ENCODE measurements around the gene ZNF683. TPM values are rescaled to one million over a fixed set of nuclear protein-coding genes. Genes with fewer than 3 reads are reported as not detected.
"Not testable (repeated sequence)": the region's sequence is repeated elsewhere in the genome, so short reads cannot be mapped to it uniquely, and the experiment has no call there.

ZNF683 gene
- total RNA-seq, 2 experiments from 2014 or later: 0.17 TPM; not detected in 1

DNA sequence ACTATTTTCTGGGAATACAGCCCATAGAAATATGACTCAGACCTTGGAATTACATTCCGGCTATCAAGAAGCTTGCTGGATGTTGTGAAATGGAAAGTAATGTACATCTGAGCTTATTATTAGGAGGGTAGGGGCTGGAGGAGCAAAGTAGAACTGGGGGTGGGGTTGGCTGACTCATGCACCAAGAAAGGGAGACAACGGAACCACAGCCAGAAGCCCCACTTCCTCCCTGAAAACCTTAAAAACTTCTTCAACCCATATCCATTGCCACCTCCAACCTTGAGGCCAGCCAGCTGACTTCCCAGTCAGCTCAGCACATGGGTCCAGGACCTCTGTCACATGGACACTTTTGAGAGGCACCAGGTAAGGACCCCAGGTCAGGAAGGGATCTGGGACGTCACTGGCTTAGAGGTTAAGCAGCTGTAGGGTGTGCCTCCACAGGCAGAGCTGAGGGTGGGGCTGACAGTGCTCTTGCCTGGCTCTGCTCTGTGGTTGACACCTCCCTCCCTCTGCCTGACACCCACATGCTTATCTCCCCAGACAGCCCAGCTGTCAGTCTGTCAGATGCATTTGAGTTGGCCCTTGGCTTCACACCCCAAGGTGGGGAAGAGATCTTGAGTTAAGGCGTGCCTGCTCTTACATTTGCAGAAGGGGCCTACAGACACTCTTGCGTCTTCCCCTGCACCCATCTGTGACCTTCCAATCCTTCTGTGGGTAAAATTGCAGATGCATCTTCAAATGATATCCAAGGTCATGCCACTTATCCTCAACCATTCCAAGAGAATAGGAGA is 5.7 kb upstream of the ZNF683 start:
- Mint-ChIP-seq H3K36me3 (ENCODE audit: low read depth) (peaks cover 15% of the 10 kb centered on the region), H3K9me3 (peaks cover 2% of the 10 kb centered on the region), H3K27ac (peak overlapping the region; percentile 88), H3K27me3 (no peaks in the 10 kb centered on the region), H3K4me3 (peak overlapping the region; percentile 30), H3K4me1 (peaks cover 80% of the 10 kb centered on the region)
- CTCF ChIA-PET: interaction anchor here (0.5 to 4.0 kb wide), 14 partner anchors 8 to 144 kb away, joined by 3 to 33 read pairs (median 4); partner anchors contain the start of genes CEP85, DHDDS and SH3BGRL3
- peak; percentile 88 for DNase-seq
- POLR2A ChIA-PET: interaction anchor here (0.7 to 1.3 kb wide), 2 partner anchors 31 to 94 kb away, joined by 4 read pairs; no protein-coding TSS in a partner anchor

DNA sequence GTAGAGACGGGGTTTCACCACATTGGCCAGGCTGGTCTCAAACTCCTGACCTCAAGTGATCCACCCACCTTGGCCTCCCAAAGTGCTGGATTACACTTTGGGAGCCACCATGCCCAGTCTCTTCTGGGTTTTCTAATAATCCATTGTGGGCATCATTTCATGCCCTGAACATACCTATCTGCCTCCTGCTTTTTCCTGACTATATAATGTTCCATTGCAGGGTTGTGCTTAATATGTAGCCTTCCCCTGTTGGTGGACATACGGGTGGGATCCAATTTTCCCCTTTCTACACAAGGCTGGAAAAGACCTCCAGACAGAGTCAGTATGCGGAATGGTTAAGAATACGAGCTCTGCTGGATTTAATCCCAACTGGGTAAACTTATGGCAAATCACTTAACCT is 3.5 kb upstream of the ZNF683 start:
- peaks cover 11% of the 10 kb centered on the region for H3K9me3 Mint-ChIP-seq
- DNase-seq: no peak
- no peaks in the 10 kb centered on the region for H3K27me3 Mint-ChIP-seq
- ChIA-PET POLR2A (interaction anchor here (0.6 kb wide), 1 partner anchor 22 kb away, joined by 8 read pairs; no protein-coding TSS in a partner anchor), CTCF (interaction anchor here (0.8 to 4.0 kb wide), 7 partner anchors 13 to 124 kb away, joined by 3 to 33 read pairs (median 4); no protein-coding TSS in a partner anchor)
- H3K36me3 Mint-ChIP-seq (ENCODE audit: low read depth): peaks cover 23% of the 10 kb centered on the region
- no peak overlapping the region for H3K4me3 Mint-ChIP-seq
- H3K4me1 Mint-ChIP-seq: peaks cover 90% of the 10 kb centered on the region
- peak overlapping the region; percentile 87 for H3K27ac Mint-ChIP-seq

DNA sequence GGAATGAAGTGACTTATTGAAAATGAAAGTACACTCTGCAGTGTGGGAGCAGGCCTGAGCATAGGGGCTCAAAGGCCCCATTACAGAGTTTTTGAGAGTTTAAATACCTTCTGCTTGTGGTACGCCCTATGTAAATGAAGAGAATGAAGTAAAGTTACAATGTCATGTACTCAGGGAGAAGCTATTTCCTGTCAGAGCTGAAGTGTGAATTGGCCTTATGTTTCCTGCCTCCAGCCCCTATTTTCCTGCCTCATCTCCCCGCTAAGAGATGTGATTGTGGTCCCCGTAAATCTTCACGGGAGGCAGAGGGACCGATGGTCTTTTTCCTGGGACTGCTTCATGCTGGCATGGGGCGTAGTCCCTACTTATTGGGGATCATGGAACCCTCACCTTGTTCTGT is 2.5 kb upstream of the ZNF683 start:
- no peak for DNase-seq
- H3K36me3 Mint-ChIP-seq (ENCODE audit: low read depth): peaks cover 30% of the 10 kb centered on the region
- peaks cover 16% of the 10 kb centered on the region for H3K9me3 Mint-ChIP-seq
- ChIA-PET CTCF (interaction anchor here (0.7 to 3.2 kb wide), 7 partner anchors 11 to 98 kb away, joined by 3 to 26 read pairs (median 4); no protein-coding TSS in a partner anchor), POLR2A (no interaction called here)
- peak overlapping the region; percentile 43 for H3K4me3 Mint-ChIP-seq
- no peaks in the 10 kb centered on the region for H3K27me3 Mint-ChIP-seq
- H3K4me1 Mint-ChIP-seq: peaks cover 94% of the 10 kb centered on the region
- H3K27ac Mint-ChIP-seq: peak overlapping the region; percentile 87

DNA sequence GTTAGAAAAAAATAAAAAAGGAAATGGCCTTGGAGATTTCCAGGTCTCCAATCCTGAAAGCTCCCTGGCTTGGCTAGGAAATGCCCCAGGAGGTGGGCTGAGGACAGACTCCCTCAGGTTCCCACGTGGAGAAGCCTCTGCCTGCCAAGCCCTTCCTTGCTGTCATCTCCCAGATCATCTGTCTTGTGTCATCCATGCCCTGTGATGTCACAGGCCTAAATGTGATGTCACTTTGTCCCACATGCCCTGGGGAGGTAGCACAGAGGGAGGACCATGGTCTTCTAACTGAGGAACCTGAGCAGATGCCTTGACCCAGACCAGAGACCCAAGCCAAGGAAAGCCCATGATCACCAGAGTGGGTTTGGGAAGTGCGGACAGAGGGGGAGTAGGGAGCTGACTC is 1.8 kb upstream of the ZNF683 start:
- H3K27ac Mint-ChIP-seq: peak overlapping the region; percentile 87
- peaks cover 91% of the 10 kb centered on the region for H3K4me1 Mint-ChIP-seq
- H3K27me3 Mint-ChIP-seq, DNase-seq, H3K4me3 Mint-ChIP-seq, POLR2A ChIA-PET: not testable (repeated sequence)
- CTCF ChIA-PET: interaction anchor here (0.7 to 3.2 kb wide), 8 partner anchors 11 to 89 kb away, joined by 3 to 26 read pairs (median 4); partner anchors contain the start of gene CD52
- H3K36me3 Mint-ChIP-seq (ENCODE audit: low read depth): peaks cover 30% of the 10 kb centered on the region
- H3K9me3 Mint-ChIP-seq: peaks cover 16% of the 10 kb centered on the region

DNA sequence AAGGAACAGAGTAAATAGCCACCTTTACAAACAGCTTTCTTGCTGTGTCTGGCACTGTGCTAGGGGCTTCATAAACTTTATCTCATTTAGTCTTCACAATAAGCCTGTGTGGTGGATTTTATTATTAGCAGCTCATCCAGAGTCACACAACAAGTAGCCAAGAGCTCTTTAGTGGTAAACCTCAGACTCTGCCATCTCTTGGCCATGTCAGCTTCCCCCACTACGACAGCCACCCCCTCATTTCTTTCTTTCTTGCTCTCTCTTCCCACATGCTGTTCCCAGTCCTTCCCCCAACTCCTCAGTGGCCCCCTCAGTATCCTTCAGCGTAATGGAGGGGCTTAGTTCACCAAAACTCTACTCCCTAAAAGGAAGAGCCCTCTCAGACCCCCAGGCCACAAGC is 1.2 kb upstream of the ZNF683 start:
- Mint-ChIP-seq H3K27ac (peak overlapping the region; percentile 87), H3K36me3 (ENCODE audit: low read depth) (peaks cover 29% of the 10 kb centered on the region), H3K4me3 (no peak overlapping the region), H3K27me3 (no peaks in the 10 kb centered on the region), H3K9me3 (peaks cover 16% of the 10 kb centered on the region), H3K4me1 (peaks cover 86% of the 10 kb centered on the region)
- POLR2A ChIA-PET: no interaction called here
- DNase-seq: no peak
- CTCF ChIA-PET: interaction anchor here (1.0 to 3.2 kb wide), 9 partner anchors 9 to 94 kb away, joined by 3 to 26 read pairs (median 3); partner anchors contain the start of genes CD52 and SH3BGRL3

DNA sequence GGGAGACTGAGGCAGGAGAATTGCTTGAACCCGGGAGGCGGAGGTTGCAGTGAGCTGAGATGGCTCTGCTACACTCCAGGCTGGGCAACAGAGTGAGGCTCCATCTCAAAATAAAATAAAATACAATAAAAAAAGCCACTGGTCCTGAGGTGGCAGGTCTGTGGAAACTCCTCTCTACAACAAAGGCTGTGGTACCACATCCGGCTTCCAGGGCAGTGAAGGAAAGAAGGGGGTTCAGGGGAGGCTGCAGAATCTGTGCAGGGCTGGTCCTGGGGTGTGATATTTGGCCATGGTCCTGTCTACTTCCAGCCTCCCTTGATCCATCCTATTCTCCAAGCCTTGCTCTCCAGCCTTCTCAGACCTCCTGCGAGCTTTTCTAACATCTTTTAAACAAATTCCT is 731 bp upstream of the ZNF683 start:
- H3K36me3 Mint-ChIP-seq (ENCODE audit: low read depth): peaks cover 26% of the 10 kb centered on the region
- H3K4me3 Mint-ChIP-seq: peak overlapping the region; percentile 31
- peaks cover 84% of the 10 kb centered on the region for H3K4me1 Mint-ChIP-seq
- peak overlapping the region; percentile 87 for H3K27ac Mint-ChIP-seq
- ChIA-PET CTCF (interaction anchor here (1.0 to 3.2 kb wide), 8 partner anchors 9 to 94 kb away, joined by 3 to 26 read pairs (median 3); partner anchors contain the start of genes CD52 and SH3BGRL3), POLR2A (no interaction called here)
- no peaks in the 10 kb centered on the region for H3K27me3 Mint-ChIP-seq
- DNase-seq: peak; percentile 72
- H3K9me3 Mint-ChIP-seq: peaks cover 16% of the 10 kb centered on the region

DNA sequence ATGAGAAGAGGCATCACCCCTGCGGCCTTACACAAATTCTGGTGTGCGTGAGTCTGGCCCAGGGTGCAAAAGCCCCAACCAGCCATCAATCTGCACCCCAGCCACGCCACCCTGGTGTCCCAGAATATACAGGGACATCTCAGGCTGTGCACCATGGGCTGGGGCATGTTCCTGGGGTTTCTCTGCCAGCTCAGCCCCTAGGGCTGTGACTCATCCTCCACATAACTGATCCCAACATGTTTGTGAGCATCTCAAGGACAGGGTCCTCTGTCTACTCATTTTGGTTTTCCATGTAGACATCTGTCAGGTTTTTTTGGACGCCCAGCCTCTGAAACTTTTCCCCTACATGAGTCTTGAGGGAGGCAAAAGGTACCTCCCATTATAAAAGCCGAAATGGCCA is 511 bp downstream of the ZNF683 start:
- no peak for DNase-seq
- Mint-ChIP-seq H3K27ac (peak overlapping the region; percentile 87), H3K36me3 (ENCODE audit: low read depth) (peaks cover 25% of the 10 kb centered on the region), H3K4me3 (no peak overlapping the region), H3K4me1 (peaks cover 72% of the 10 kb centered on the region), H3K27me3 (peaks cover 2% of the 10 kb centered on the region), H3K9me3 (peaks cover 16% of the 10 kb centered on the region)
- CTCF ChIA-PET: interaction anchor here (0.9 to 1.7 kb wide), 3 partner anchors 10 to 138 kb away, joined by 3 to 4 read pairs (median 3); partner anchors contain the start of genes CEP85 and SH3BGRL3
- POLR2A ChIA-PET: no interaction called here

DNA sequence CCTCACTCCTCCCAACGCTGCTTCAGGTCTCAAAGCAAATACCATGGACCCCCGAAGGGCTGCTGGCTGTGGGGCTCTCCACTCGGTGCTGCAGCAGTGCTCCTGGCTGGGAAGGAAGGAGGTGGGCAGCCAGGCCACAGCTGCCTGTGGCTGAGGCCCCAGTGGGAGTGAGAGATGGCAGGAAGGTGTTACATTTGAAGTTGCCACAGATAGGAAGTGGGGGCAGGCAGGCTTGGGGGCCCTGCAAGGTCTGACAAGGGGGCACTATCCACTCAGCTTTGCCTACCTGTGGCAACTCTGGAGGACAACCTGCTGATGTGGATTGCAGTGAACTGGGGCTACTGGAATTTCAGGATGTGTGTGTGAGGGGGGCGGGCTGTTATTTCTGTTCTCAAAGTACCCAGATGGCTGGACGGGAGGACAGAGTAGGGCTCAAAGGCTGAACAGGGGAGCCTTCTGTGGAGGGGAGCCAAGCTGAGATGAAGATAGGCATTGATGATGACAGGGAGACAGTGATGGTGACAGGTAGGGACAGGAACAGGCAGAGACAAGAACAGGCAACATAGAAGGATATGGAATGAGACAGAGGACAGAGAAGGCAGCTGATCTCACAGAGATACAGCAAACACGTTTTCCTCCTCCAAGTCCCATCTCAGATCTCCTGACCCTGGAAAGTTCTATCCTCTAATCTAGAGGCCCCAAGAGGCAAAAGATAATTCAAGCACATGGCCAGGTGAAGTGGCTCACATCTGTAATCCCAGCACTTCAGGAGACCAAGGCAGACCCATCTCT is 1.8 kb downstream of the ZNF683 start:
- no peak overlapping the region for H3K4me3 Mint-ChIP-seq
- POLR2A ChIA-PET: no interaction called here
- peaks cover 5% of the 10 kb centered on the region for H3K27me3 Mint-ChIP-seq
- DNase-seq: no peak
- peaks cover 17% of the 10 kb centered on the region for H3K36me3 Mint-ChIP-seq (ENCODE audit: low read depth)
- H3K9me3 Mint-ChIP-seq: peaks cover 14% of the 10 kb centered on the region
- peak overlapping the region; percentile 78 for H3K27ac Mint-ChIP-seq
- peaks cover 62% of the 10 kb centered on the region for H3K4me1 Mint-ChIP-seq
- CTCF ChIA-PET: interaction anchor here (0.8 to 1.6 kb wide), 6 partner anchors 9 to 171 kb away, joined by 3 to 11 read pairs (median 4); no protein-coding TSS in a partner anchor

DNA sequence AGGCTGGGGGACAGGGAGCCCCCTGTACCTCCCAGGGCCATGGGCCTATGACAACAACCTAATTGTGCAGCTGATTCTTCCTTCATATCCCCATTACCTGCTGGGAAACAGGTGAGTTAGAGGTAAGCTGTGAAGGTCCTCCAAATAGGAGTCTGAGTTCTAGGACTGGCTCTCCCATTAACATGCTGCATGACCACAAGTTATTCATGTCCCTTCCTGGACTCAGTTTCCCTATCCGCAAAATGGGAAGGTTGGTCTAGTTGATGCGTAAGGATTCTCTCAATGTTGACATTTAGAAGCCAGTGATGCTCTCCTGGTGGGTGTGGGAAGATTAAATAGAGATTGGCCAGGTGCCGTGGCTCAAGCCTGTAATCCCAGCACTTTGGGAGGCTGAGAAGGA is 4.1 kb downstream of the ZNF683 start:
- peaks cover 14% of the 10 kb centered on the region for H3K9me3 Mint-ChIP-seq
- peaks cover 10% of the 10 kb centered on the region for H3K27me3 Mint-ChIP-seq
- ChIA-PET CTCF (interaction anchor here (1.9 kb wide), 1 partner anchor 83 kb away, joined by 7 read pairs; no protein-coding TSS in a partner anchor), POLR2A (no interaction called here)
- H3K4me3 Mint-ChIP-seq: no peak overlapping the region
- H3K36me3 Mint-ChIP-seq (ENCODE audit: low read depth): peaks cover 17% of the 10 kb centered on the region
- no peak overlapping the region for H3K27ac Mint-ChIP-seq
- H3K4me1 Mint-ChIP-seq: peaks cover 54% of the 10 kb centered on the region
- DNase-seq: no peak

DNA sequence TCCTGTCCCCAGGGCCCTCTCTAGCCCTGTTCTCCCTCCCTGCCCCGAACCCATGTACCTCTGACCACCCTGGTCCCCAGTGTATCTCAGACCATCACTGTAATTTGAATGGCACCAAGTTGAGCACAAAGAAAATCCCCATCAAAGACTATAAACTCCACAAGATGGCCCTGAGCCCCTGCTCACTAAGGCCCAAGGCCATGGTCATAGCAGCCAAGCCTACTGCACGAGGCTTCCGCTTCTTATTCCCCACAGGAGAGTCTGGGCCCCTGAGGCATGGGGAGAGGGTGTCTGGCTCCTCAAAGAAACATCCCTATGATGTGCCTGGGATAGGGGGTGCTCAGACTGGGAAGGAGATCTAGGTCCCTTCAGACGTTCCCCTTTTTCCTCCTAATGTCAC is 4.5 kb downstream of the ZNF683 start:
- Mint-ChIP-seq H3K27me3 (peaks cover 10% of the 10 kb centered on the region), H3K9me3 (peaks cover 14% of the 10 kb centered on the region), H3K4me1 (peaks cover 53% of the 10 kb centered on the region), H3K27ac (peak overlapping the region; percentile 36), H3K36me3 (ENCODE audit: low read depth) (peaks cover 17% of the 10 kb centered on the region), H3K4me3 (no peak overlapping the region)
- DNase-seq: no peak
- POLR2A ChIA-PET: no interaction called here
- CTCF ChIA-PET: no interaction called here

DNA sequence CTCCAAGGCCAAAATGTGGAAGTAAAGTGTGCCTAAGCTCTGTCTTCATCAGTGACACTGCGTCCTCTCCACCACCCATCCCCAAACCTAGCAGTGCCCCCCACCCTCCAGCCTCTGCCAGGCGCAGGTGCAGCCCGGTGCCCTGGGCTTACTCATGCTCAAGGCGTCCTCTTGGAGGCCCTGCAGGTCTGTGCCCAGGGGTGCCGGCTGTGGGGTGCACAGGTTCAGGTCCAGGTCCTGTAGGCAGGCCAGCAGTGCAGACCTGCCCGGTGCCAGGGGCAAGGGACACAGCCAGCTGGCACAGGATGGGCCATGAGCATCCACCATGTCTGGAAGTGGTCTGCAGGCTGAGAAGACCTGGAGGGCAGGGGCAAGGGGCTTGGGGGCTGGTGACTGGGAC is 5.1 kb downstream of the ZNF683 start:
- peaks cover 48% of the 10 kb centered on the region for H3K4me1 Mint-ChIP-seq

DNA sequence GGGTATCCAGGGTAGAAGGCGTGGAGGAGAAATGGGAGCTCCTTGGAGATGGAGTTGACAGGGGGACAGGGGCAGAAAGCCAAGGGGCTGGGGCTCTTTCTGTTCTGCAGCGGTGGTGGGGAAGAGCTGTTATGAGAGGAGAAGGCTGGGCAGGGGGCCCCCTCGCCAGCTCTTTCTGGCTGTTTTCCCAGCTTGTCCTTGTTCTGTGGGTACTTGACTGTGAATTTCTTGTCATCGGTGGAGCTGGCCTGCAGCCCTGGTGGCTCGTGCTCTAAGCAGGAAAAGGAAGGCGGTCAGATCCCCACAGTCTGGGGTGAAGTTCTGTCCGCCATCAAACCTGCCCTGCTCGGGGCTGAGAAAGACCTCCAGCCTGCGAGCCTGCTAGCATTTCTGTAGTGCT is 7.6 kb downstream of the ZNF683 start:
- ChIA-PET CTCF (interaction anchor here (0.9 to 4.1 kb wide), 15 partner anchors 8 to 195 kb away, joined by 3 to 33 read pairs (median 7); partner anchors contain the start of genes CRYBG2 and ZNF593), POLR2A (interaction anchor here (1.0 kb wide), 1 partner anchor 79 kb away, joined by 3 read pairs; no protein-coding TSS in a partner anchor)
- no peak overlapping the region for H3K4me3 Mint-ChIP-seq
- H3K36me3 Mint-ChIP-seq (ENCODE audit: low read depth): no peaks in the 10 kb centered on the region
- H3K4me1 Mint-ChIP-seq: peaks cover 44% of the 10 kb centered on the region
- no peaks in the 10 kb centered on the region for H3K9me3 Mint-ChIP-seq
- peaks cover 32% of the 10 kb centered on the region for H3K27me3 Mint-ChIP-seq
- H3K27ac Mint-ChIP-seq: no peak overlapping the region
- no peak for DNase-seq

More for the DNA sequence above, 5.1 kb downstream of the ZNF683 start:
- ChIA-PET CTCF (no interaction called here), POLR2A (no interaction called here)
- Mint-ChIP-seq H3K36me3 (ENCODE audit: low read depth) (peaks cover 15% of the 10 kb centered on the region), H3K4me3 (no peak overlapping the region), H3K9me3 (peaks cover 11% of the 10 kb centered on the region), H3K27me3 (peaks cover 13% of the 10 kb centered on the region), H3K27ac (no peak overlapping the region)
- no peak for DNase-seq

All from activated CD4-positive, alpha-beta T cell treated with anti-CD3 and anti-CD28 coated beads, Interleukin-2, amount 10 ng/mL, durations not matched to agents 7 days and 5 days (primary cell).